ENCODE data around the gene WFS1.

- TF ChIP-seq EZH2 (IDR thresholded peaks at IDR 0.05; ENCODE audit: low read depth) = no peak
- TF ChIP-seq CTCF (conservative IDR thresholded peaks at IDR 0.05) = no peak
These were observed 717 bp upstream of the WFS1 start for GRCh38 chr4:6268650-6269615.
